SH-SY5Y (cell line): ENCODE data around the gene SLC35E3.

Experiments
- GATA2 ChIP-seq: IDR thresholded peaks from 2 replicates; pipeline ENCODE4 v1.6.1; 2011; ENCODE audit warnings: mild to moderate bottlenecking, low read depth, low read length
- GATA3 ChIP-seq: IDR thresholded peaks from 2 replicates; pipeline ENCODE4 v1.6.1; 2011; ENCODE audit warnings: low read depth, mild to moderate bottlenecking, low read length, moderate library complexity

DNA sequence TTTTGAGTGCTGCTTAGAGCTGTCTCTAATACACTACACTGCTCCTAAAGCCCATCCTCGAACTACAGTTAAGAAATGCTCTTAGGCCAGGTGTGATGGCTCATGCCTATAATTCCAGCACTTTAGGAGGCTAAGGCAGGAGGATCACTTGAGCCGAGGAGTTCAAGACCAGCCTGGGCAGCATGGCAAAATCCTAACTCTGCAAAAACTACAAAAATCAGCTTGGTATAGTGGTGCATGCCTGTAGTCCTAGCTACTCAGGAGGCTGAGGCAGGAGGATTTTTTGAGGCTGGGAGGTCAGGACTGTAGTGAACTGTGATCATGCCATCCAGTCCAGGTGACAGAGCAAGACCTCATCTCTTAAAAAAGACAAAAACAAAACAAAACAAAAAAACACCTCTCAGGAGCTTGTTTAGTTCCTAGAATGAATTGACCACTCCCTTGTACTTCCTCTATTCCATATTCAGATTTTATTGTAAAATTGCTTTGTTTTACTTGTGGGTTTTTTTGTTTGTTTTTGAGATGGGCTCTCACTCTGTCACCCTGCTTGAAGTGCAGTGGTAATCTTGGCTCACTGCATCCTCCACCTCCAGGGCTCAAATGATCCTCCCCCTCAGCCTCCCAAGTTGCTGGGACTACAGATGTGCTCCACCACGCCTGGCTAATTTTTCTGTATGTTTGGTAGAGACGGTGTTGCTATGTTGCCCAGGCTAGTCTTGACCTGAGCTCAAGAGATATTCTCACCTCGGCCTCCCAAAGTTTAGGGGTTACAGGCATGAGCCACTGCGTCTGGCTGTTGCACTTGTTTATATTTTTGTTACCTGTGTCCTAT lies 75.6 kb downstream of the SLC35E3 start:
- TF ChIP-seq GATA3 (no peak), GATA2 (no peak)
